PC-3 (cell line): Measurements from ENCODE around the gene BATF.

Source experiments
- CTCF ChIP-seq: fragments of 300-600 bp; sonication (generic); conservative IDR thresholded peaks from 2 replicates; pipeline ENCODE4 v1.5.1; 2017; ENCODE audit warnings: antibody characterized with exemption, low read depth, mild to moderate bottlenecking, low read length
- EZH2 ChIP-seq: fragments of 300-600 bp; sonication (generic); IDR thresholded peaks from one replicate; pipeline ENCODE4 v1.6.1; 2017; ENCODE audit warnings: antibody characterized with exemption, mild to moderate bottlenecking, low read length; ENCODE audit not compliant: unreplicated experiment
- EZH2phosphoT487 ChIP-seq: fragments of 300-600 bp; sonication (generic); IDR thresholded peaks from 2 replicates; pipeline ENCODE4 v1.6.1; 2018; ENCODE audit warnings: mild to moderate bottlenecking, antibody characterized with exemption, low read length, borderline replicate concordance

- TF ChIP-seq CTCF = no peak
- TF ChIP-seq EZH2 = no peak
- TF ChIP-seq EZH2phosphoT487 = no peak
Measured at GRCh38 chr14:75563931-75564330, 41.7 kb downstream of the BATF start.
